Measurements from ENCODE around the gene CNIH4.
"Not testable (repeated sequence)": the region's sequence is repeated elsewhere in the genome, so short reads cannot be mapped to it uniquely, and the experiment has no call there.

The CNIH4 gene

GRCh38 chr1:224356685-224357625 is at the start of gene CNIH4:
Gene CNIH4, plus strand, starts transcription at chr1:224356879. Its CDS starts 46 bp downstream, at chr1:224356925.
- DNase-seq, result peak; percentile 93

GRCh38 chr1:224308064-224308463 is 48.6 kb upstream of the CNIH4 start:
- DNase-seq, result no peak

- not testable (repeated sequence) for DNase-seq
These were observed 45.2 kb upstream of the CNIH4 start for GRCh38 chr1:224311503-224311902.

GRCh38 chr1:224312025-224312424 is 44.7 kb upstream of the CNIH4 start:
- DNase-seq, result no peak

- DNase-seq, result no peak
These were observed 39.2 kb upstream of the CNIH4 start for GRCh38 chr1:224317383-224318045.

GRCh38 chr1:224321706-224322105 is 35.0 kb upstream of the CNIH4 start:
- no peak for DNase-seq

- DNase-seq, result no peak
These were observed 30.7 kb upstream of the CNIH4 start for GRCh38 chr1:224325959-224326358.

- DNase-seq, result no peak
These were observed 28.0 kb upstream of the CNIH4 start for GRCh38 chr1:224328644-224329043.

- DNase-seq, result no peak
These were observed 27.2 kb upstream of the CNIH4 start for GRCh38 chr1:224329484-224329841.

GRCh38 chr1:224329842-224330753 is 26.6 kb upstream of the CNIH4 start, which contains the start of gene NVL:
Gene NVL, minus strand, starts transcription at chr1:224330172. Its CDS starts 45 bp downstream, at chr1:224330127.
- DNase-seq, result peak; percentile 90

GRCh38 chr1:224331326-224331725 is 25.4 kb upstream of the CNIH4 start:
- no peak for DNase-seq

GRCh38 chr1:224331824-224332223 is 24.9 kb upstream of the CNIH4 start:
- DNase-seq, result no peak

GRCh38 chr1:224333309-224333926 is 23.3 kb upstream of the CNIH4 start:
- DNase-seq, result no peak

- no peak for DNase-seq
These were observed 22.5 kb upstream of the CNIH4 start for GRCh38 chr1:224333939-224334786.

GRCh38 chr1:224338150-224338838 is 18.4 kb upstream of the CNIH4 start:
- no peak for DNase-seq

- no peak for DNase-seq
These were observed 17.1 kb upstream of the CNIH4 start for GRCh38 chr1:224339442-224340033.

GRCh38 chr1:224340453-224341384 is 16.0 kb upstream of the CNIH4 start:
- DNase-seq, result not testable (repeated sequence)

- DNase-seq, result no peak
These were observed 13.0 kb upstream of the CNIH4 start for GRCh38 chr1:224343679-224344078.

GRCh38 chr1:224348137-224348536 is 8.5 kb upstream of the CNIH4 start:
- no peak for DNase-seq
